HepG2 (cell line): Measurements from ENCODE around the gene FOXN3. TPM values are rescaled to one million over a fixed set of nuclear protein-coding genes. Genes with fewer than 3 reads are reported as not detected.

Source experiments
- ARHGAP35 ChIP-seq: sonication (generic); formaldehyde crosslinking; IDR thresholded peaks from 2 replicates; pipeline ENCODE4 v1.9.0; 2022; ENCODE audit warnings: mild to moderate bottlenecking, inconsistent platforms, moderate library complexity, missing genetic modification reagents, borderline replicate concordance
- BORCS8-MEF2B ChIP-seq: sonication (generic); formaldehyde crosslinking; IDR thresholded peaks from 2 replicates; pipeline ENCODE4 v1.8.0; 2022; ENCODE audit warnings: mild to moderate bottlenecking, missing genetic modification reagents
- EP300 ChIP-seq, 3 experiments: sonication (generic) in 1 of 3; formaldehyde crosslinking in 1 of 3; IDR thresholded peaks; 2 replicates each; pipeline versions ENCODE4 v1.5.1 to v1.6.1; 2011 to 2020; ENCODE audit warnings: low read depth in 2 of 3, low read length in 2 of 3, borderline replicate concordance in 1 of 3, improper control_type of control experiment in 1 of 3, mild to moderate bottlenecking in 1 of 3, missing genetic modification reagents in 1 of 3, moderate library complexity in 1 of 3
- GATAD2A ChIP-seq: IDR thresholded peaks from 2 replicates; pipeline ENCODE4 v1.6.1; 2016
- NFYB ChIP-seq: sonication (generic); formaldehyde crosslinking; IDR thresholded peaks from 2 replicates; pipeline ENCODE4 v1.4.0; 2020; ENCODE audit warnings: missing genetic modification reagents
- RBM22 ChIP-seq: fragments of 200-400 bp; formaldehyde crosslinking; optimal IDR thresholded peaks from 2 replicates; pipeline ENCODE3; 2017; ENCODE audit warnings: mild to moderate bottlenecking, low read length, moderate library complexity
- SOX5 ChIP-seq: IDR thresholded peaks from 2 replicates; pipeline ENCODE4 v1.6.1; 2016; ENCODE audit warnings: borderline replicate concordance
- SYNCRIP ChIP-seq: fragments of 200-400 bp; formaldehyde crosslinking; IDR thresholded peaks from 2 replicates; pipeline ENCODE4 v1.6.1; 2018; ENCODE audit warnings: mild to moderate bottlenecking, low read depth, low read length; ENCODE audit not compliant: insufficient read depth
- ZNF142 ChIP-seq: sonication (generic); formaldehyde crosslinking; IDR thresholded peaks from 2 replicates; pipeline ENCODE4 v1.4.0; 2020; ENCODE audit warnings: missing genetic modification reagents
- ZNF275 ChIP-seq: sonication (generic); formaldehyde crosslinking; IDR thresholded peaks from 2 replicates; pipeline ENCODE4 v1.8.0; 2022; ENCODE audit warnings: missing genetic modification reagents, mild to moderate bottlenecking, inconsistent platforms, borderline replicate concordance
- ZNF296 ChIP-seq: sonication (generic); formaldehyde crosslinking; conservative IDR thresholded peaks from 2 replicates; pipeline ENCODE4 v1.5.0; 2020; ENCODE audit warnings: mild to moderate bottlenecking, missing genetic modification reagents
- ZNF574 ChIP-seq: sonication (generic); formaldehyde crosslinking; IDR thresholded peaks from 2 replicates; pipeline ENCODE4 v1.4.0; 2020; ENCODE audit warnings: missing genetic modification reagents
- ZNF776 ChIP-seq: sonication (generic); formaldehyde crosslinking; IDR thresholded peaks from 2 replicates; pipeline ENCODE4 v1.4.0; 2020; ENCODE audit warnings: mild to moderate bottlenecking, missing genetic modification reagents
- ZNF839 ChIP-seq: sonication (generic); formaldehyde crosslinking; IDR thresholded peaks from 2 replicates; pipeline ENCODE4 v1.4.0; 2020; ENCODE audit warnings: missing genetic modification reagents, mild to moderate bottlenecking, borderline replicate concordance
- ZNF878 ChIP-seq: sonication (generic); formaldehyde crosslinking; IDR thresholded peaks from 2 replicates; pipeline ENCODE4 v1.8.1; 2023; ENCODE audit warnings: mild to moderate bottlenecking, missing genetic modification reagents, moderate library complexity
- ZSCAN5A ChIP-seq: sonication (generic); formaldehyde crosslinking; IDR thresholded peaks from 2 replicates; pipeline ENCODE4 v1.8.0; 2022; ENCODE audit warnings: mild to moderate bottlenecking, missing genetic modification reagents, borderline replicate concordance
- polyA plus RNA-seq, 8 experiments: library from polyadenylated mRNA; depleted of rRNA in 3 of 8; stranded (reverse) in 7 of 8; unstranded in 1 of 8; fragments of >200 nt; fragmentation: Illumina TruSeq in 4 of 8; extraction: Trizol in 4 of 8; gene quantifications; 2 replicates each; pipeline versions ENCODE4 v1.2.1 to v1.2.3, GENCODE V29; 2011 to 2016; ENCODE audit warnings: low read depth in 4 of 8, missing spikeins in 1 of 8, mixed read lengths in 1 of 8; ENCODE audit not compliant: insufficient read depth in 1 of 8
- total RNA-seq, 5 experiments: library from RNA; depleted of rRNA; stranded (reverse); fragments of >200 nt; fragmentation: Illumina TruSeq; extraction: Trizol; gene quantifications; 2 replicates each; pipeline ENCODE4 v1.2.3, GENCODE V29; 2016; ENCODE audit warnings: low read depth in 1 of 5

The FOXN3 gene
- total and polyA plus RNA-seq, 2 of the 13 experiments (the other 11 are each of a cell fraction or from before 2014, with no cell fraction given): 32.4 to 70.2 TPM

- peak; percentile 55; the same call in 1 of the 2 replicates for TF ChIP-seq SOX5 (CRISPR knock-in tag)
- no peak for TF ChIP-seq NFYB (CRISPR knock-in tag)
- TF ChIP-seq ZNF142: no peak
- no peak for TF ChIP-seq ZSCAN5A
- TF ChIP-seq ZNF296 (CRISPR knock-in tag): no peak
- no peak for TF ChIP-seq RBM22
- no peak for TF ChIP-seq ZNF878 (CRISPR knock-in tag)
- TF ChIP-seq EP300 (IDR thresholded peaks at IDR 0.05; ENCODE audit: low read depth in 2 of 2, low read length in 2 of 2): peak in 1 of 2 experiments; percentile 85; a peak in 2 of 4 replicates
- no peak for TF ChIP-seq EP300 (CRISPR knock-in tag; IDR thresholded peaks at IDR 0.05; ENCODE audit: borderline replicate concordance)
- no peak for TF ChIP-seq SYNCRIP
- no peak for TF ChIP-seq ZNF275 (CRISPR knock-in tag)
- no peak for TF ChIP-seq BORCS8-MEF2B (CRISPR knock-in tag)
- TF ChIP-seq ZNF574: no peak
- no peak for TF ChIP-seq ZNF776 (CRISPR knock-in tag)
- TF ChIP-seq ARHGAP35: no peak
- TF ChIP-seq ZNF839 (CRISPR knock-in tag): no peak
- peak; percentile 90 for TF ChIP-seq GATAD2A (CRISPR knock-in tag)
These were observed 76.5 kb downstream of the FOXN3 start (continued) for GRCh38 chr14:89340200-89341181.
